GM10266 (cell line): ENCODE measurements around the gene GMEB1.
"Not testable (repeated sequence)": the region's sequence is repeated elsewhere in the genome, so short reads cannot be mapped to it uniquely, and the experiment has no call there.

Experiments used
- DNase-seq: peaks from one replicate; pipeline ENCODE4 v3.0.0; 2012; ENCODE audit errors: extremely low spot score
- CTCF ChIP-seq: IDR thresholded peaks from 2 replicates; pipeline ENCODE4 v1.5.1; 2012; ENCODE audit warnings: mild to moderate bottlenecking, low read depth; ENCODE audit not compliant: control insufficient read depth, insufficient read depth; ENCODE audit errors: missing control alignments

Gene GMEB1

GRCh38 chr1:28680151-28680550 is 11.6 kb downstream of the GMEB1 start:
- TF ChIP-seq CTCF, result no peak
- no peak for DNase-seq

- TF ChIP-seq CTCF, result no peak
Observed at GRCh38 chr1:28682840-28683239, 14.3 kb downstream of the GMEB1 start.

GRCh38 chr1:28684937-28685336 is 16.4 kb downstream of the GMEB1 start:
- no peak for TF ChIP-seq CTCF
- DNase-seq, result no peak

More at GRCh38 chr1:28682840-28683239, 14.3 kb downstream of the GMEB1 start:
- no peak for DNase-seq

GRCh38 chr1:28691627-28692026 is 23.0 kb downstream of the GMEB1 start:
- DNase-seq, result not testable (repeated sequence)

GRCh38 chr1:28703629-28704028 is 35.0 kb downstream of the GMEB1 start:
- no peak for TF ChIP-seq CTCF

GRCh38 chr1:28716336-28716735 is 47.8 kb downstream of the GMEB1 start:
- no peak for TF ChIP-seq CTCF
- DNase-seq, result no peak

More at GRCh38 chr1:28703629-28704028, 35.0 kb downstream of the GMEB1 start:
- DNase-seq, result no peak

GRCh38 chr1:28718166-28718565 is 49.6 kb downstream of the GMEB1 start:
- no peak for TF ChIP-seq CTCF
- no peak for DNase-seq
